GM18526 (cell line): ENCODE measurements around the gene MAP6.

ENCODE experiments used
- POLR2A ChIP-seq: IDR thresholded peaks from 3 replicates; pipeline ENCODE4 v1.6.1; 2011; ENCODE audit not compliant: insufficient read length; ENCODE audit errors: extremely low read depth

The MAP6 gene

GRCh38 chr11:75561426-75562047 lies 107.3 kb downstream of the MAP6 start:
- no peak for TF ChIP-seq POLR2A

- no peak for TF ChIP-seq POLR2A
Observed at GRCh38 chr11:75560644-75561043, 108.2 kb downstream of the MAP6 start.

GRCh38 chr11:75558939-75559843 lies 109.6 kb downstream of the MAP6 start:
- TF ChIP-seq POLR2A, result no peak

GRCh38 chr11:75557666-75558494 lies 111.0 kb downstream of the MAP6 start:
- no peak for TF ChIP-seq POLR2A

- TF ChIP-seq POLR2A, result no peak
Observed at GRCh38 chr11:75556275-75556674, 112.6 kb downstream of the MAP6 start.

- TF ChIP-seq POLR2A, result no peak
Observed at GRCh38 chr11:75555079-75555811, 113.6 kb downstream of the MAP6 start.

- TF ChIP-seq POLR2A, result no peak
Observed at GRCh38 chr11:75554258-75555022, 114.4 kb downstream of the MAP6 start.

- no peak for TF ChIP-seq POLR2A
Observed at GRCh38 chr11:75553889-75554257, 115.0 kb downstream of the MAP6 start.

GRCh38 chr11:75553182-75553581 lies 115.7 kb downstream of the MAP6 start:
- no peak for TF ChIP-seq POLR2A

GRCh38 chr11:75549370-75549958 lies 119.4 kb downstream of the MAP6 start:
- TF ChIP-seq POLR2A, result no peak

- TF ChIP-seq POLR2A, result no peak
Observed at GRCh38 chr11:75548595-75549272, 120.1 kb downstream of the MAP6 start.

GRCh38 chr11:75547617-75548058 lies 121.2 kb downstream of the MAP6 start:
- no peak for TF ChIP-seq POLR2A

GRCh38 chr11:75547177-75547576 lies 121.7 kb downstream of the MAP6 start:
- TF ChIP-seq POLR2A, result no peak
